Measurements from ENCODE around the gene EXOC8.
"Not testable (repeated sequence)": the region's sequence is repeated elsewhere in the genome, so short reads cannot be mapped to it uniquely, and the experiment has no call there.

Gene EXOC8

GRCh38 chr1:231353086-231353485, 15.4 kb upstream of the EXOC8 start:
- DNase-seq (ENCODE audit: low spot score), result no peak

GRCh38 chr1:231351816-231352215, 14.2 kb upstream of the EXOC8 start:
- no peak for DNase-seq (ENCODE audit: low spot score)

- not testable (repeated sequence) for DNase-seq (ENCODE audit: low spot score)
Observed at GRCh38 chr1:231348856-231349255, 11.2 kb upstream of the EXOC8 start.

GRCh38 chr1:231348442-231348841, 10.8 kb upstream of the EXOC8 start:
- no peak for DNase-seq (ENCODE audit: low spot score)

- DNase-seq (ENCODE audit: low spot score), result no peak
Observed at GRCh38 chr1:231347961-231348360, 10.3 kb upstream of the EXOC8 start.

- DNase-seq (ENCODE audit: low spot score), result no peak
Observed at GRCh38 chr1:231340328-231341013, 2.8 kb upstream of the EXOC8 start.

- DNase-seq (ENCODE audit: low spot score), result no peak
Observed at GRCh38 chr1:231338270-231339128, 847 bp upstream of the EXOC8 start, which contains the start of gene SPRTN. Gene SPRTN, plus strand, starts transcription at chr1:231338293. Its CDS starts 91 bp downstream, at chr1:231338384.

- DNase-seq (ENCODE audit: low spot score), result no peak
Observed at GRCh38 chr1:231337043-231337471, 595 bp downstream of the EXOC8 start.

- DNase-seq (ENCODE audit: low spot score), result no peak
Observed at GRCh38 chr1:231335663-231336602, 1.7 kb downstream of the EXOC8 start.

- no peak for DNase-seq (ENCODE audit: low spot score)
Observed at GRCh38 chr1:231334952-231335351, 2.7 kb downstream of the EXOC8 start.

- DNase-seq (ENCODE audit: low spot score), result no peak
Observed at GRCh38 chr1:231334079-231334666, 3.5 kb downstream of the EXOC8 start.

- no peak for DNase-seq (ENCODE audit: low spot score)
Observed at GRCh38 chr1:231332761-231333160, 4.9 kb downstream of the EXOC8 start.

- no peak for DNase-seq (ENCODE audit: low spot score)
Observed at GRCh38 chr1:231329483-231329882, 8.2 kb downstream of the EXOC8 start.

GRCh38 chr1:231327617-231328016, 10.0 kb downstream of the EXOC8 start:
- DNase-seq (ENCODE audit: low spot score), result no peak

- no peak for DNase-seq (ENCODE audit: low spot score)
Observed at GRCh38 chr1:231326248-231326647, 11.4 kb downstream of the EXOC8 start.

- no peak for DNase-seq (ENCODE audit: low spot score)
Observed at GRCh38 chr1:231324660-231325059, 13.0 kb downstream of the EXOC8 start.

- no peak for DNase-seq (ENCODE audit: low spot score)
Observed at GRCh38 chr1:231322880-231323530, 14.6 kb downstream of the EXOC8 start.

- no peak for DNase-seq (ENCODE audit: low spot score)
Observed at GRCh38 chr1:231319080-231319479, 18.6 kb downstream of the EXOC8 start.

GRCh38 chr1:231318568-231318967, 19.1 kb downstream of the EXOC8 start:
- DNase-seq (ENCODE audit: low spot score), result no peak

GRCh38 chr1:231318015-231318355, 19.7 kb downstream of the EXOC8 start:
- no peak for DNase-seq (ENCODE audit: low spot score)

- DNase-seq (ENCODE audit: low spot score), result no peak
Observed at GRCh38 chr1:231317306-231318014, 20.2 kb downstream of the EXOC8 start.

All from LoVo (cell line).